ENCODE measurements around the gene TNFRSF12A. TPM values are rescaled to one million over a fixed set of nuclear protein-coding genes. Genes with fewer than 3 reads are reported as not detected.

The TNFRSF12A gene
- total RNA-seq, 1 donor from 2014 or later, result 0.47 TPM

DNA sequence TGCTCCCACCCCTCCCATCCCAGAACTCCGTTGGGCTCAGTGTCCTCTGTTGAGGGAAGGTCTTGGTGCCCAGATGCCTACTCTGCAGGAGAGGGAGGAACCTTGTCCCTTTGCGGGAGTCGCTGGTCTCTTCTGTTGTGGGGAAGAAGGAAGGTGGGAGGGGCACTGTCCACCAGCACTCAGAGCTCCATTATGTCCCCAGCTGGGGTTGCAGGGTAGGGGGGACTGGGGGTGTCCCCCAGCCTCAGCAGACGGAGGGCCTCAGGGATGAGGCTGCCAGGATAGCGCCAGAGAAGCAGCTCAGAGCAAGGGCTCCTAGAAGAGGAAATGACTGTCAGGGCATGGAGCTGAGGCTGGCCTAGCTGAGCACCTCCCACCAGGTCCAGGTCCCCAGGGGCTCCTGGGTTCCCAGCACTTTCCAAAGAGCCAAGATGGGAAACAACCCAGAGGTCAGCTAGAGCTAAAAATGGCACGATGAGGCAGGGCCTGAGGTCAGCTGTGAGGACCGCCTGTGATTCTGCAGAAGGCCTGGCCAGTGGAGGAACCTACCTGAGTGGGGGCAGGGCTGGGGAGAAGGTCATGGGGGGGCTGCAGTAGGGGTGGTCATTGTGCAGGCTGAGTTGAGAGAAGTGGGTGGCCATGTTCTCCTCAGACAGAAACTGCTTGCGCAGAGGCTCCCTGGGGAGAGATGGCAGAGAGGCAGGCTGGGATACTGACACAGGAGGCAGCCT, 2.7 kb downstream of the TNFRSF12A start:
- CTCF ChIA-PET, result interaction anchor here (0.6 to 1.8 kb wide), 7 partner anchors 9 to 107 kb away, joined by 3 to 8 read pairs (median 5); no protein-coding TSS in a partner anchor
- Mint-ChIP-seq H3K36me3 (ENCODE audit: low read depth) (peaks cover 21% of the 10 kb centered on the region), H3K9me3 (no peaks in the 10 kb centered on the region), H3K27ac (peak overlapping the region; percentile 99), H3K27me3 (no peaks in the 10 kb centered on the region), H3K4me3 (peak overlapping the region; percentile 92), H3K4me1 (peaks cover 49% of the 10 kb centered on the region)
- TF ChIP-seq, protein P1, sequence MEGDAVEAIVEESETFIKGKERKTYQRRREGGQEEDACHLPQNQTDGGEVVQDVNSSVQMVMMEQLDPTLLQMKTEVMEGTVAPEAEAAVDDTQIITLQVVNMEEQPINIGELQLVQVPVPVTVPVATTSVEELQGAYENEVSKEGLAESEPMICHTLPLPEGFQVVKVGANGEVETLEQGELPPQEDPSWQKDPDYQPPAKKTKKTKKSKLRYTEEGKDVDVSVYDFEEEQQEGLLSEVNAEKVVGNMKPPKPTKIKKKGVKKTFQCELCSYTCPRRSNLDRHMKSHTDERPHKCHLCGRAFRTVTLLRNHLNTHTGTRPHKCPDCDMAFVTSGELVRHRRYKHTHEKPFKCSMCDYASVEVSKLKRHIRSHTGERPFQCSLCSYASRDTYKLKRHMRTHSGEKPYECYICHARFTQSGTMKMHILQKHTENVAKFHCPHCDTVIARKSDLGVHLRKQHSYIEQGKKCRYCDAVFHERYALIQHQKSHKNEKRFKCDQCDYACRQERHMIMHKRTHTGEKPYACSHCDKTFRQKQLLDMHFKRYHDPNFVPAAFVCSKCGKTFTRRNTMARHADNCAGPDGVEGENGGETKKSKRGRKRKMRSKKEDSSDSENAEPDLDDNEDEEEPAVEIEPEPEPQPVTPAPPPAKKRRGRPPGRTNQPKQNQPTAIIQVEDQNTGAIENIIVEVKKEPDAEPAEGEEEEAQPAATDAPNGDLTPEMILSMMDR (IDR thresholded peaks at IDR 0.05), result no peak
- POLR2A ChIA-PET, result interaction anchor here (0.6 to 3.9 kb wide), 7 partner anchors 8 to 112 kb away, joined by 3 to 40 read pairs (median 5); partner anchors contain the start of genes ZNF213 and ZSCAN10
- ATAC-seq (ENCODE audit: low read depth), result no peak
- intact Hi-C loops (cut with micrococcal nuclease), result loop anchor here (5.0 kb wide), 3 partner anchors 74 to 116 kb away; partner anchors contain the start of gene ZSCAN10
- DNase-seq, result no peak

DNA sequence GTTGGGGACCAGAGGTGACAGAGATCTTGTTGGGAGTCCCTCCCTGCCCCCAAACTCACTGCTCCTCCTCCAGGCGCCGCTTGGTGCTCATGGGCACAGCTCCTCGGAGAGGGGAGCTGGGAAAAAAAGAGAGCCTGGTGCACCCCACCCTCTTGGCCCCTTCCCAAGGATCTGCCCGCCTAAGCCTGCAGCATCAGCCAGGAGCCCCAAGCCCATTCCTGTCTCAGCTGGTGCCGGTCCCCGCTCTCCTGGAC, 3.2 kb downstream of the TNFRSF12A start:
- POLR2A ChIA-PET, result interaction anchor here (1.6 to 3.9 kb wide), 5 partner anchors 8 to 112 kb away, joined by 4 to 40 read pairs (median 8); partner anchors contain the start of genes ZNF213 and ZSCAN10
- intact Hi-C loops (cut with micrococcal nuclease), result loop anchor here (5.0 kb wide), 3 partner anchors 74 to 116 kb away; partner anchors contain the start of gene ZSCAN10
- CTCF ChIA-PET, result interaction anchor here (0.6 to 1.8 kb wide), 4 partner anchors 8 to 21 kb away, joined by 3 to 8 read pairs (median 4); no protein-coding TSS in a partner anchor
- H3K27me3 Mint-ChIP-seq, result no peaks in the 10 kb centered on the region
- H3K4me3 Mint-ChIP-seq, result peak overlapping the region; percentile 92
- peaks cover 47% of the 10 kb centered on the region for H3K4me1 Mint-ChIP-seq
- peaks cover 21% of the 10 kb centered on the region for H3K36me3 Mint-ChIP-seq (ENCODE audit: low read depth)
- TF ChIP-seq, protein P1 (IDR thresholded peaks at IDR 0.05), result no peak
- no peak for DNase-seq
- no peak for ATAC-seq (ENCODE audit: low read depth)
- H3K9me3 Mint-ChIP-seq, result no peaks in the 10 kb centered on the region
- peak overlapping the region; percentile 99 for H3K27ac Mint-ChIP-seq

DNA sequence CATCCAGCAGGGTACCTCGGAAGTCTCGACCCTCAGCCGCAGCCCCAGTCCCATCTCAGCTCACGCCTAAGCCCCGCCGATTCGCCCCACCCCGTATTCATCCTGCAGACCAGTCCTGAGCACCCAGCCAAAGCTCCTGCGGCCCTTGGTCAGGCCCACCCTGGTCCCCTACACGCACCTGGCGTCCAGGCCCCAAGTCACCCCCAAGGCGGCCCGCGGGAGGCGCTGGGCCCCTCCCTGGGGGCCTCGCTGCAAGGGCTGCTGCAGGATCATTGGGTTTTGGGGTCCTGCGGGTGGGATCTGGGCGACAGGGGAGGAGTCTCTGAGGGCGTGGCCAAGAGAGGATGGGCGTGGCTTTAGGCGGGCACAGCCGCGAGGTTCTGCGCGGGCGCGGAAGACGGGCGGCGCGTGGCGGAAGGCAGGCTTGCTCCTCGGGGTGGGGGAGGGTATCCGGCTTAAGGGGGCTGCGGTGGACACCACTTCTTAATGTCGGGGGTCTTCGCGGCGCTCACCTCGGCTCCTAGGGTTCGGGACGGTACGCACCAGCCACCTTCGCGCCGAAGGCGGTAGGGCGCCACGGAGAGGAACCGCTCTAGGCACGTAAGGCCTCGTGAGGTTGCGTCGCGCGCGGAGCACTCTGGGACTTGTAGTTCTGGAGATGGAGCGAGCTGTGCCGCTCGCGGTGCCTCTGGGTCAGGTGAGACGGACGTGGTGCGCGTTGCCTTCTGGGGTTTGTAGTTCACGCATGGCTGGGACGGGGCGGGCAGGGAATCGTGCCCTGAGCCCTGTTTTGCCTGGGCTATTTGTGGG, 3.7 kb downstream of the TNFRSF12A start, which contains the start of the genes HCFC1R1 and THOC6:
Gene HCFC1R1, minus strand, starts transcription at position 274 of the 810 bp plus-strand sequence. Its CDS starts 1 bp downstream, at position 273.
Gene THOC6, plus strand, starts transcription at position 367 of the 810 bp plus-strand sequence. Its CDS starts 292 bp downstream, at position 659.
- POLR2A ChIA-PET, result interaction anchor here (0.6 to 3.9 kb wide), 9 partner anchors 7 to 250 kb away, joined by 3 to 40 read pairs (median 5); partner anchors contain the start of genes PKMYT1, ZNF213 and ZSCAN10
- Mint-ChIP-seq H3K9me3 (no peaks in the 10 kb centered on the region), H3K4me1 (peaks cover 45% of the 10 kb centered on the region), H3K27ac (peak within 1 kb of the TSS; percentile 99), H3K27me3 (peaks cover 1% of the 10 kb centered on the region), H3K36me3 (ENCODE audit: low read depth) (peaks cover 21% of the 10 kb centered on the region), H3K4me3 (peak within 1 kb of the TSS; percentile 92)
- CTCF ChIA-PET, result interaction anchor here (1.1 to 2.1 kb wide), 4 partner anchors 8 to 22 kb away, joined by 3 to 8 read pairs (median 6); no protein-coding TSS in a partner anchor
- intact Hi-C loops (cut with micrococcal nuclease), result loop anchor here (1.0 to 5.0 kb wide), 8 partner anchors 20 to 258 kb away; partner anchors contain the start of genes PAQR4, PKMYT1 and ZSCAN10
- DNase-seq (peak; percentile 93), ATAC-seq (ENCODE audit: low read depth) (peak; percentile 76)
- TF ChIP-seq, protein P1 (IDR thresholded peaks at IDR 0.05), result no peak

DNA sequence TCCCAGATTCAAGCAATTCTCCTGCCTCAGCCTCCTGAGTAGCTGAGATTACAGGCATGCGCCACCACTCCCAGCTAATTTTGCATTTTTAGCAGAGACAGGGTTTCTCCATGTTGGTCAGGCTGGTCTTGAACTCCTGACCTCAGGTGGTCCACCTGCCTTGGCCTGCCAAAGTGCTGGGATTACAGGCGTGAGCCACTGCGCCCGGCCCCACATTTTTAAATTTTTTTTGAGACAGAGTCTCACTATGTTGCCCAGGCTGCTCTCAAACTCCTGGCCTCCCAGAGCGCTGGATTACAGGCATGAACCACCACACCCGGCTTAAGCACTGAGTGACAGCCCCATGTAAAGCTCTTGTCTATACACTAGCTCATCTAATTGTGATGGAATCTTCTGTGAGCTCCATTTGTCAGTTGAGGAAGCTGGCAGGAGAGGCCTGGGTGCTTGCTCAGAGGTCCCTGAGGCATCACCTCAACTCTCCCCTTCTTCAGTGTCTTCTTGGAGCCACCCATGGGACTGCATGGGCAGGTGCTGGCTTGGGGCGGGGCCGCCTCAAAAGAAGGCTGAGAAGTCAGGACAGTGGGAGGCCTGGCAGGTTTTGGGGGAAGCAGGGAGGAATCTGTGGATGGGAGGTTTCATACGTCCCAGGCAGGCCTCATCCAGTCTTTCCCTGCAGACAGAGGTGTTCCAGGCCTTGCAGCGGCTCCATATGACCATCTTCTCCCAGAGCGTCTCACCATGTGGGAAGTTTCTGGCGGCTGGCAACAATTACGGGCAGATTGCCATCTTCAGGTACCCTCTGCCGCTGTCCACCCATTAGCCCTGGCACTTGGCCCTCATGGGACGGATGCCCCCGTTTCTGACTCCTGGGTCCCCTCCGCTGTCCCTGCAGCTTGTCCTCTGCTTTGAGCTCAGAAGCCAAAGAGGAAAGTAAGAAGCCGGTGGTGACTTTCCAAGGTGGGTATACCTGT, 5.1 kb downstream of the TNFRSF12A start:
- POLR2A ChIA-PET, result interaction anchor here (0.7 to 1.4 kb wide), 6 partner anchors 120 to 1660 kb away, joined by 3 to 10 read pairs (median 6); no protein-coding TSS in a partner anchor
- peaks cover 12% of the 10 kb centered on the region for H3K27me3 Mint-ChIP-seq
- H3K9me3 Mint-ChIP-seq, result no peaks in the 10 kb centered on the region
- intact Hi-C loops (cut with micrococcal nuclease), result no loop called here
- TF ChIP-seq, protein P1 (IDR thresholded peaks at IDR 0.05), result no peak
- H3K27ac Mint-ChIP-seq, result no peak overlapping the region
- ATAC-seq (ENCODE audit: low read depth) (no peak), DNase-seq (no peak)
- H3K36me3 Mint-ChIP-seq (ENCODE audit: low read depth), result peaks cover 21% of the 10 kb centered on the region
- peaks cover 48% of the 10 kb centered on the region for H3K4me1 Mint-ChIP-seq
- CTCF ChIA-PET, result interaction anchor here (1.4 to 2.1 kb wide), 2 partner anchors 22 to 23 kb away, joined by 6 to 7 read pairs; no protein-coding TSS in a partner anchor
- H3K4me3 Mint-ChIP-seq, result no peak overlapping the region

Data from activated B cell treated with CpG ODN at 0.5 μM for 24 hours (primary cell).